ENCODE measurements around the gene ENOX1. TPM values are rescaled to one million over a fixed set of nuclear protein-coding genes. Genes with fewer than 3 reads are reported as not detected.

Gene ENOX1
- total and polyA plus RNA-seq, 2 donors (not counting 3 experiments of a cell fraction or from before 2014, with no cell fraction given) = 0.17 to 0.97 TPM

DNA sequence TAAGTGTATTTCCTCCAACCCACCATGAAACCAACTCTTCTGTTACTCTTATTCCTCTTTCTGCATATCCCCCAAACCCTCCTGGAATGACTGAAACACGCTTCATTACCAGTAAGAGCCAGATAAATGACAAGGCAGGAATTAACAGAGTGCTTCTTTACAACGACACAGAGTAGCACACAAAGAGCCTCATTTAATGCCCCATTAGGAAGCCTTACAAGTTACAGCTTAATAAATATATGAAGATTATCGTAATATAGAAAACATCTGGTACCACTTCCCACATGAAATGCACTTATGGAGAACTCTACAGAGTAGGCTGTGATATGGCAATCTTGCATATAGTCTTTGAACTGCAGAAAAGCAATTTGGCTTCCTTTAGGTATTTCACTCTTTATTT, 116.8 kb downstream of the ENOX1 start:
- no peak overlapping the region for H3K27ac ChIP-seq (ENCODE audit: insufficient read depth, low read depth, low read length)
- no peaks in the 10 kb centered on the region for H3K79me2 ChIP-seq (ENCODE audit: control insufficient read depth, insufficient read depth, low read length)
- no peak overlapping the region for H3K4me2 ChIP-seq (ENCODE audit: insufficient read depth, low read length)
- CTCF ChIA-PET = interaction anchor here (0.9 kb wide), 1 partner anchor 9 kb away, joined by 3 read pairs; no protein-coding TSS in a partner anchor
- DNase-seq (ENCODE audit: low read depth, low spot score) (no peak), FAIRE-seq (no peak)
- H3K4me3 ChIP-seq (replicated peaks in 1 of 3; ENCODE audit: insufficient read depth in 1 of 3, low read depth in 1 of 3, low read length in 3 of 3) = no peak overlapping the region
- POLR2A ChIA-PET = no interaction called here
- no peak overlapping the region for H3K9ac ChIP-seq (replicated peaks; ENCODE audit: extremely low read depth, insufficient read depth, low read length)
- H3K9me3 ChIP-seq (replicated peaks; ENCODE audit: control insufficient read depth, insufficient read depth, low read length) = no peaks in the 10 kb centered on the region
- H2AFZ ChIP-seq (ENCODE audit: low read depth, low read length) = no peak overlapping the region
- no peaks in the 10 kb centered on the region for H3K36me3 ChIP-seq (ENCODE audit: control insufficient read depth in 2 of 2, extremely low read depth in 1 of 2, insufficient read depth in 2 of 2, low read length in 2 of 2)
- dilution Hi-C loops (cut with MboI; ENCODE audit: extremely low pct_ligation_motif_present, low sequenced_read_pairs) (no loop called here), intact Hi-C loops (cut with micrococcal nuclease) (no loop called here)
- no peaks in the 10 kb centered on the region for H3K27me3 ChIP-seq (ENCODE audit: control insufficient read depth in 2 of 2, insufficient read depth in 2 of 2, low read length in 2 of 2)
- no peaks in the 10 kb centered on the region for H3K9me1 ChIP-seq (replicated peaks; ENCODE audit: control insufficient read depth, extremely low read depth, insufficient read depth, low read length)
- TF ChIP-seq GATA2 (IDR thresholded peaks at IDR 0.05; ENCODE audit: insufficient read depth, insufficient read length, low read depth, low read length) (no peak), POLR2A (IDR thresholded peaks at IDR 0.05; ENCODE audit: low read depth, low read length) (no peak), POLR2AphosphoS5 (IDR thresholded peaks at IDR 0.05; ENCODE audit: insufficient read depth, low read depth, low read length) (no peak), FOS (IDR thresholded peaks at IDR 0.05; ENCODE audit: borderline replicate concordance, insufficient read depth, low read length) (no peak), EZH2 (IDR thresholded peaks at IDR 0.05; ENCODE audit: borderline replicate concordance, low read depth, low read length, severe bottlenecking) (no peak), MYC (IDR thresholded peaks at IDR 0.05; ENCODE audit: low read depth, low read length) (no peak)
- TF ChIP-seq, protein P1, sequence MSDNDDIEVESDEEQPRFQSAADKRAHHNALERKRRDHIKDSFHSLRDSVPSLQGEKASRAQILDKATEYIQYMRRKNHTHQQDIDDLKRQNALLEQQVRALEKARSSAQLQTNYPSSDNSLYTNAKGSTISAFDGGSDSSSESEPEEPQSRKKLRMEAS (IDR thresholded peaks at IDR 0.05; ENCODE audit: insufficient read depth, insufficient read length) = no peak
- H3K4me1 ChIP-seq (ENCODE audit: control insufficient read depth, extremely low read depth, insufficient read depth, low read length) = no peaks in the 10 kb centered on the region
- no TSS peak for BruUV-seq (replicated peaks)
- H4K20me1 ChIP-seq (replicated peaks; ENCODE audit: control insufficient read depth, extremely low read depth, insufficient read depth, low read length) = no peaks in the 10 kb centered on the region

DNA sequence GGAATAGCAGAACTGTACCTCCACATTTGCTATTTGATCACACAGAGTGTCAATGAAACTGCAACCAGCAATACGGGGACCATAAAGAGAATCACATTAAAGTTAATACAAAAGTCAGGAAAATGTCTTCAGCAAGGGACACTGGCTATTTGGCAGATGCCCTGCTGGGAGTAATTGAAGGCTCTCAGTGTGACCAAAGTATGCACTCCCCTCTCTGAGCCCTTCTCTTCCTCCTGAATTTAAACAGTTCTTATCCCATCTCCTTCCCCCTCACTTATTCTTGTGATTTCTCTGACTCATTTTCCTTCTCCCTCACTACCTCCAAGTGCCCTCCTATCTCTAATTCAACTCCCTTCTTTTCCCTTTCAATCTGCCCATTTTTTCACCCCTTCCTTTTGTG, 117.7 kb downstream of the ENOX1 start:
- H3K4me3 ChIP-seq (replicated peaks in 1 of 3; ENCODE audit: insufficient read depth in 1 of 3, low read depth in 1 of 3, low read length in 3 of 3) = no peak overlapping the region
- no TSS peak for BruUV-seq (replicated peaks)
- no peak overlapping the region for H2AFZ ChIP-seq (ENCODE audit: low read depth, low read length)
- H3K9me3 ChIP-seq (replicated peaks; ENCODE audit: control insufficient read depth, insufficient read depth, low read length) = no peaks in the 10 kb centered on the region
- H3K27me3 ChIP-seq (ENCODE audit: control insufficient read depth in 2 of 2, insufficient read depth in 2 of 2, low read length in 2 of 2) = no peaks in the 10 kb centered on the region
- H3K9me1 ChIP-seq (replicated peaks; ENCODE audit: control insufficient read depth, extremely low read depth, insufficient read depth, low read length) = no peaks in the 10 kb centered on the region
- ChIA-PET CTCF (no interaction called here), POLR2A (no interaction called here)
- no peaks in the 10 kb centered on the region for H3K4me1 ChIP-seq (ENCODE audit: control insufficient read depth, extremely low read depth, insufficient read depth, low read length)
- DNase-seq (ENCODE audit: low read depth, low spot score) = no peak
- dilution Hi-C loops (cut with MboI; ENCODE audit: extremely low pct_ligation_motif_present, low sequenced_read_pairs) = no loop called here
- H3K4me2 ChIP-seq (ENCODE audit: insufficient read depth, low read length) = no peak overlapping the region
- no peaks in the 10 kb centered on the region for H4K20me1 ChIP-seq (replicated peaks; ENCODE audit: control insufficient read depth, extremely low read depth, insufficient read depth, low read length)
- H3K27ac ChIP-seq (ENCODE audit: insufficient read depth, low read depth, low read length) = no peak overlapping the region
- no peak overlapping the region for H3K9ac ChIP-seq (replicated peaks; ENCODE audit: extremely low read depth, insufficient read depth, low read length)
- TF ChIP-seq POLR2AphosphoS5 (IDR thresholded peaks at IDR 0.05; ENCODE audit: insufficient read depth, low read depth, low read length) = no peak
- TF ChIP-seq FOS (IDR thresholded peaks at IDR 0.05; ENCODE audit: borderline replicate concordance, insufficient read depth, low read length) = no peak
- TF ChIP-seq EZH2 (IDR thresholded peaks at IDR 0.05; ENCODE audit: borderline replicate concordance, low read depth, low read length, severe bottlenecking) = no peak
- TF ChIP-seq, protein P2, sequence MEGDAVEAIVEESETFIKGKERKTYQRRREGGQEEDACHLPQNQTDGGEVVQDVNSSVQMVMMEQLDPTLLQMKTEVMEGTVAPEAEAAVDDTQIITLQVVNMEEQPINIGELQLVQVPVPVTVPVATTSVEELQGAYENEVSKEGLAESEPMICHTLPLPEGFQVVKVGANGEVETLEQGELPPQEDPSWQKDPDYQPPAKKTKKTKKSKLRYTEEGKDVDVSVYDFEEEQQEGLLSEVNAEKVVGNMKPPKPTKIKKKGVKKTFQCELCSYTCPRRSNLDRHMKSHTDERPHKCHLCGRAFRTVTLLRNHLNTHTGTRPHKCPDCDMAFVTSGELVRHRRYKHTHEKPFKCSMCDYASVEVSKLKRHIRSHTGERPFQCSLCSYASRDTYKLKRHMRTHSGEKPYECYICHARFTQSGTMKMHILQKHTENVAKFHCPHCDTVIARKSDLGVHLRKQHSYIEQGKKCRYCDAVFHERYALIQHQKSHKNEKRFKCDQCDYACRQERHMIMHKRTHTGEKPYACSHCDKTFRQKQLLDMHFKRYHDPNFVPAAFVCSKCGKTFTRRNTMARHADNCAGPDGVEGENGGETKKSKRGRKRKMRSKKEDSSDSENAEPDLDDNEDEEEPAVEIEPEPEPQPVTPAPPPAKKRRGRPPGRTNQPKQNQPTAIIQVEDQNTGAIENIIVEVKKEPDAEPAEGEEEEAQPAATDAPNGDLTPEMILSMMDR (IDR thresholded peaks at IDR 0.05; ENCODE audit: extremely low read depth in 1 of 2, insufficient read depth in 1 of 2, low read depth in 1 of 2, low read length in 2 of 2) = no peak
- no peak for TF ChIP-seq GATA2 (IDR thresholded peaks at IDR 0.05; ENCODE audit: insufficient read depth, insufficient read length, low read depth, low read length)
- TF ChIP-seq, protein P1 (IDR thresholded peaks at IDR 0.05; ENCODE audit: insufficient read depth, insufficient read length) = no peak
- no peak for TF ChIP-seq JUN (IDR thresholded peaks at IDR 0.05; ENCODE audit: borderline replicate concordance, insufficient read depth, insufficient read length, low read depth)
- TF ChIP-seq POLR2A (IDR thresholded peaks at IDR 0.05; ENCODE audit: low read depth, low read length) = no peak
- intact Hi-C loops (cut with micrococcal nuclease) = no loop called here
- no peaks in the 10 kb centered on the region for H3K36me3 ChIP-seq (ENCODE audit: control insufficient read depth in 2 of 2, extremely low read depth in 1 of 2, insufficient read depth in 2 of 2, low read length in 2 of 2)
- H3K79me2 ChIP-seq (ENCODE audit: control insufficient read depth, insufficient read depth, low read length) = no peaks in the 10 kb centered on the region
- FAIRE-seq = no peak
